Pancreas (tissue), 10 donors: Measurements from ENCODE around the gene R3HDM1. TPM values are rescaled to one million over a fixed set of nuclear protein-coding genes. Genes with fewer than 3 reads are reported as not detected.
"Not testable (repeated sequence)": the region's sequence is repeated elsewhere in the genome, so short reads cannot be mapped to it uniquely, and the experiment has no call there.

Experiments used
- ATAC-seq, 4 donors: fragments of 200-7000 bp; cut with Tn5 transposase; one replicate each; pipeline versions ENCODE4 v1.8.0 to v1.9.1; 2020; ENCODE audit warnings: mild to moderate bottlenecking in 4 of 4, moderate library complexity in 4 of 4
- DNase-seq, 6 donors: peaks; one replicate each; pipeline ENCODE4 v3.0.0-alpha.2; 2020
- FAIRE-seq: peaks from 2 replicates; lab custom pipeline; 2012; peaks lifted over from hg19 to GRCh38; lab: Jason Lieb, UNC
- H3K27ac ChIP-seq, 4 donors: fragments of 200-600 bp; sonication (generic); 1 replicate in 3 of 4; 2 replicates in 1 of 4; pipeline versions ENCODE4 v1.5.0 to v1.8.0; 2020
- H3K27me3 ChIP-seq, 4 donors: fragments of 200-600 bp; one replicate each; pipeline ENCODE4 v1.8.0; 2021
- H3K36me3 ChIP-seq, 3 donors: fragments of 200-600 bp; sonication (generic) in 1 of 3; one replicate each; pipeline versions ENCODE4 v1.5.0 to v1.8.0; 2020 to 2021
- H3K4me1 ChIP-seq, 3 donors: fragments of 200-600 bp; one replicate each; pipeline ENCODE4 v1.8.0; 2021
- H3K4me3 ChIP-seq, 4 donors: fragments of 200-600 bp; sonication (generic) in 2 of 4; one replicate each; pipeline versions ENCODE4 v1.5.0 to v1.8.0; 2020 to 2021
- H3K9me3 ChIP-seq, 4 donors: fragments of 200-600 bp; one replicate each; pipeline ENCODE4 v1.8.0; 2021
- CTCF ChIP-seq, 4 donors: fragments of 200-600 bp; sonication (generic) in 3 of 4; IDR thresholded peaks; one replicate each; pipeline versions ENCODE4 v1.5.0 to v1.8.0; 2021; ENCODE audit warnings: antibody characterized with exemption in 4 of 4
- WGBS, 2 donors: extraction: QIAGEN DNeasy Blood & Tissue Kit; methylation state at CpG; one replicate each; pipeline ENCODE4 v1.1.7; 2013; 5-methylcytosine and 5-hydroxymethylcytosine counted together
- intact Hi-C, 3 donors: fragments of 100-400 bp; cut with DNase I; formaldehyde crosslinking; loops; one replicate each; pipeline versions ENCODE4 v1.11.1 to v1.14.2; 2022
- polyA plus RNA-seq, 2 donors: library from polyadenylated mRNA; stranded (reverse); fragments of 200-250 nt; gene quantifications; one replicate each; pipeline ENCODE4 v1.2.3, GENCODE V29; 2013
- total RNA-seq, 6 donors: library from RNA; stranded (reverse); fragmentation: NEBNext Ultra II Directional in 4 of 6; extraction: Animal tissue kit (Norgen Biotek cat#: 25700) in 4 of 6; gene quantifications; one replicate each; pipeline versions ENCODE4 v1.2.1 to v1.2.4, GENCODE V29; 2021 to 2023
- donor health status: healthy with polysubstance abuse.
- donor health status: DM: no; HTN: no; CAD: no; lungs with moderate emphysema.
- donor health status: DM: no; HTN: no; CAD: no.
- donor health status: control.
- donor health status: control.
- donor health status: Bipolar disorder and iron deficiency.
- donor health status: DM: yes; HTN: yes; CAD: no.
- donor health status: DM: no; HTN: no; CAD: no.
- donor health status: DM: no; HTN: no; CAD: no.
- donor health status: DM: yes; HTN: yes; CAD: no.

Gene R3HDM1
- total and polyA plus RNA-seq, 8 donors = 6.8 to 16.0 (median 10.9) TPM

GRCh38 chr2:135494917-135495316 is 36.4 kb upstream of the R3HDM1 start:
- no peak for DNase-seq
- Histone ChIP-seq H3K36me3 (peaks cover 0 to 7% (median 0%) of the 10 kb centered on the region in 3 donors), H3K27ac (no peak overlapping the region), H3K9me3 (peaks cover 0 to 6% (median 0%) of the 10 kb centered on the region in 4 donors), H3K27me3 (no peaks in the 10 kb centered on the region), H3K4me3 (no peak overlapping the region), H3K4me1 (no peaks in the 10 kb centered on the region)
- no peak for FAIRE-seq
- WGBS, 2 donors = 95 to 97% methylated on average over 2 of the region's 2 CpGs
- no peak for TF ChIP-seq CTCF (IDR thresholded peaks at IDR 0.05)
- intact Hi-C loops = no loop called here
- no peak for ATAC-seq

GRCh38 chr2:135498588-135498987 is 32.7 kb upstream of the R3HDM1 start:
- FAIRE-seq = not testable (repeated sequence)

GRCh38 chr2:135504811-135505210 is 26.5 kb upstream of the R3HDM1 start:
- no peak for TF ChIP-seq CTCF (IDR thresholded peaks at IDR 0.05)
- ATAC-seq (no peak), DNase-seq (no peak), FAIRE-seq (no peak)
- Histone ChIP-seq H3K27ac (no peak overlapping the region), H3K4me1 (no peaks in the 10 kb centered on the region), H3K4me3 (no peak overlapping the region), H3K36me3 (no peaks in the 10 kb centered on the region), H3K27me3 (no peaks in the 10 kb centered on the region), H3K9me3 (no peaks in the 10 kb centered on the region)
- intact Hi-C loops = no loop called here
- 65 to 75% methylated on average over 1 of the region's 1 CpG for WGBS, 2 donors

More at GRCh38 chr2:135498588-135498987, 32.7 kb upstream of the R3HDM1 start:
- WGBS, 2 donors = 97 to 98% methylated on average over 7 of the region's 7 CpGs
- H3K4me3 ChIP-seq, H3K36me3 ChIP-seq, intact Hi-C loops, DNase-seq, ATAC-seq, H3K4me1 ChIP-seq, H3K27ac ChIP-seq, H3K9me3 ChIP-seq, H3K27me3 ChIP-seq: not testable (repeated sequence)

GRCh38 chr2:135510577-135510976 is 20.7 kb upstream of the R3HDM1 start:
- TF ChIP-seq CTCF (IDR thresholded peaks at IDR 0.05) = no peak
- ATAC-seq (no peak), DNase-seq (no peak), FAIRE-seq (no peak)
- intact Hi-C loops = no loop called here
- H3K36me3 ChIP-seq = no peaks in the 10 kb centered on the region
- 94 to 96% methylated on average over 5 of the region's 5 CpGs for WGBS, 2 donors
- H3K4me3 ChIP-seq = no peak overlapping the region
- H3K4me1 ChIP-seq = no peaks in the 10 kb centered on the region
- no peaks in the 10 kb centered on the region for H3K27me3 ChIP-seq
- H3K9me3 ChIP-seq = no peaks in the 10 kb centered on the region
- no peak overlapping the region for H3K27ac ChIP-seq

GRCh38 chr2:135512099-135512498 is 19.2 kb upstream of the R3HDM1 start:
- no peaks in the 10 kb centered on the region for H3K27me3 ChIP-seq
- H3K36me3 ChIP-seq = no peaks in the 10 kb centered on the region
- no peaks in the 10 kb centered on the region for H3K4me1 ChIP-seq
- no peak overlapping the region for H3K27ac ChIP-seq
- H3K9me3 ChIP-seq = no peaks in the 10 kb centered on the region
- H3K4me3 ChIP-seq = no peak overlapping the region
- DNase-seq (no peak), ATAC-seq (no peak), FAIRE-seq (no peak)
- no peak for TF ChIP-seq CTCF (IDR thresholded peaks at IDR 0.05)
- 98% methylated on average over 2 of the region's 2 CpGs for WGBS, 2 donors
- intact Hi-C loops = no loop called here
